Measurements from ENCODE around the gene AIMP1.

AIMP1 gene

DNA sequence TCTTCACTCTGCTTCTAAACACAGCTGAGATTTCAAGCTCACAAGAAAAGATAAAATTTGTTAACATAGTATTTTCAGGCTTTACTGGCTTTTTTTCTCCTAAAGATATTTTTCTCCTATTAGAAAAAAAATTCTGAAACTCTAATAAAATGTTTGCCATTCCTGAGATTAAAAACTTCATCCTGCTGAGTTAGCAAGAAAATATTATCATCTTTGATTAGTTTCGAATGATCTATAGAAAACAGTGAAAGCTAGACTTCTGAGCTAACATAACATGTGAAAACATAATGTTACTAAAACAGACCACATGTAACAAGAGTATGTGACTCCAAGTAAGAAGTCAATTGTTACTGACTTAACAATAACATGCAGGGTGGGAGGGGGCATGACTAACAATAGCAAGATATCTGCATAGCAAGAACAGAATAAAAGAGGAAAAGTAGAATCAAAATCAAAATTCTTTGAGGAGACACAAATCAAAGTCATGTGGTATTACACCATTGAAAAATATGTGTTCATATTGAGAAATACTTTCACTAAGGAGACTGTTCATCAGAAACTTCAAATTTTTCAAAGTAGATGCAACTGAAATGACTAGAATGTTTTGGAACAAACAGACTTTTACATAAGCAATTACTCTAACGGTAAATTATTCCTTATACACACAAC lies 14.8 kb upstream of the AIMP1 start:
- no peak overlapping the region for H3K27ac ChIP-seq

GRCh38 chr4:106302062-106302438 lies 14.3 kb upstream of the AIMP1 start:
- TF ChIP-seq ZFX (IDR thresholded peaks at IDR 0.05) (no peak), CTCF (conservative IDR thresholded peaks at IDR 0.05) (no peak)
- H3K27ac ChIP-seq, result no peak overlapping the region

More for the DNA sequence above, 14.8 kb upstream of the AIMP1 start:
- TF ChIP-seq CTCF (conservative IDR thresholded peaks at IDR 0.05), result no peak
- TF ChIP-seq ZFX (IDR thresholded peaks at IDR 0.05), result no peak

- no peak overlapping the region for H3K27ac ChIP-seq
- TF ChIP-seq ZFX (IDR thresholded peaks at IDR 0.05), result no peak
- no peak for TF ChIP-seq CTCF (conservative IDR thresholded peaks at IDR 0.05)
Observed at GRCh38 chr4:106303548-106304281, 12.6 kb upstream of the AIMP1 start.

GRCh38 chr4:106304632-106305031 lies 11.7 kb upstream of the AIMP1 start:
- TF ChIP-seq CTCF (conservative IDR thresholded peaks at IDR 0.05) (no peak), ZFX (IDR thresholded peaks at IDR 0.05) (no peak)
- H3K27ac ChIP-seq, result no peak overlapping the region

DNA sequence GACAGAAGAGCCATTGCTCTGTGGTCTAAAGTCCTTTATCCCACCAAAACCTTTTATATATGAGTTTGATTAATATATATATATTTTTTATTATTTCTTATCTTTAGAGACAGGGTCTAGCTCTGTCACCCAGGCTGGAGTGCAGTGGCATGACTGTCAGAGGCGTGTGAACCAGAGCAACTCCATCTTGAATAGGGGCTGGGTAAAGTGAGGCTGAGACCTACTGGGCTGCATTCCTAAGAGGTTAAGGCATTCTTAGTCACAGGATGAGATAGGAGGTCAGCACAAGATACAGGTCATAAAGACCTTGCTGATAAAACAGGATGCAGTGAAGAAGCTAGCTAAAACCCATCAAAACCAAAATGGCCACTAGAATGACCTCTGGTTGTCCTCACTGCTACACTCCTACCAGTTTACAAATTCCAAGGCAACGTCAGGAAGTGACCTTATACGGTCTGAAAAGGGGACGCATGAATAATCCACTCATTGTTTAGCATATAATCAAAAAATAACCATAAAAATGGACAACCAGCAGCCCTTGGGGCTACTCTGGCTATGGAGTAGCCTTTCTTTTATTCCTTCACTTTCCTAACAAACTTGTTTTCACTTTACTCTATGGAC lies 10.8 kb upstream of the AIMP1 start:
- TF ChIP-seq ZFX (IDR thresholded peaks at IDR 0.05) (no peak), CTCF (conservative IDR thresholded peaks at IDR 0.05) (no peak)

GRCh38 chr4:106306561-106306960 lies 9.8 kb upstream of the AIMP1 start:
- TF ChIP-seq CTCF (conservative IDR thresholded peaks at IDR 0.05), result no peak
- TF ChIP-seq ZFX (IDR thresholded peaks at IDR 0.05), result no peak
- H3K27ac ChIP-seq, result no peak overlapping the region

More for the DNA sequence above, 10.8 kb upstream of the AIMP1 start:
- H3K27ac ChIP-seq, result no peak overlapping the region

DNA sequence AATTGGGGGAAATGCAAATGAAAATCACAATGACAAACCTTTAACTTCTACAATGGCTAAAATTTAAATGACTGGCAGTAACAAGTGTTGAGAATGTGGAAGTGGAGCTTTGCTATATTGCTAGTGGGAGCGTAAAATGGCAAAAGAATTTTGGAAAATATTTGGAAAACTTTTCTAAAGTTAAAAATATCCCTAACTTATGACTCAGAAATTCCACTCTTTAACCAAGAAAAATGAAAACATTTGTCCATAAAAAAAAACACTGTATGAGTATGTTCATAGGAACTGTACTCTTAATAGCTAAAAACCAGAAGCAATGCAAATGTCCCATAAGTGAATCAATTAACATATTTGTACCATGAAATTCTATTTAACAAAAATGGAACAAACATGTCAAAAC lies 4.0 kb upstream of the AIMP1 start:
- TF ChIP-seq ZFX (IDR thresholded peaks at IDR 0.05) (no peak), CTCF (conservative IDR thresholded peaks at IDR 0.05) (no peak)

More for the DNA sequence above, 4.0 kb upstream of the AIMP1 start:
- H3K27ac ChIP-seq, result no peak overlapping the region

Measured in C4-2B (cell line).